Stomach smooth muscle (tissue), 2 donors: ENCODE data around the gene VPS13A.
A peak's percentile ranks its signal among the peaks of the same experiment; 100 is the strongest.

Experiments
- H3K27ac ChIP-seq: one replicate; pipeline ENCODE4 v1.7.0; 2013; ENCODE audit warnings: mild to moderate bottlenecking, low read length, inconsistent platforms
- H3K27me3 ChIP-seq, 2 donors: one replicate each; pipeline ENCODE4 v1.7.0; 2013; ENCODE audit warnings: low read length in 2 of 2; ENCODE audit not compliant: insufficient read depth in 2 of 2, control insufficient read depth in 1 of 2
- H3K36me3 ChIP-seq, 2 donors: one replicate each; pipeline ENCODE4 v1.7.0; 2013; ENCODE audit warnings: low read length in 2 of 2; ENCODE audit not compliant: control insufficient read depth in 2 of 2, insufficient read depth in 2 of 2
- H3K4me1 ChIP-seq: one replicate; pipeline ENCODE4 v1.7.0; 2013; ENCODE audit warnings: low read length; ENCODE audit not compliant: control insufficient read depth, insufficient read depth
- H3K4me3 ChIP-seq, 2 donors: one replicate each; pipeline ENCODE4 v1.7.0; 2013; ENCODE audit warnings: low read length in 2 of 2
- H3K9ac ChIP-seq, 2 donors: one replicate each; pipeline ENCODE4 v1.7.0; 2013; ENCODE audit warnings: low read length in 2 of 2, mild to moderate bottlenecking in 1 of 2
- H3K9me3 ChIP-seq, 2 donors: one replicate each; pipeline ENCODE4 v1.7.0; 2013; ENCODE audit warnings: low read length in 2 of 2; ENCODE audit not compliant: control insufficient read depth in 2 of 2
- donor health status: healthy.
- donor health status: Pancreatic carcinoma.

Gene VPS13A

GRCh38 chr9:77161966-77162365 lies 15.4 kb upstream of the VPS13A start:
- H3K36me3 ChIP-seq, result no peaks in the 10 kb centered on the region
- no peaks in the 10 kb centered on the region for H3K9me3 ChIP-seq
- H3K4me1 ChIP-seq, result no peaks in the 10 kb centered on the region
- no peak overlapping the region for H3K4me3 ChIP-seq
- no peaks in the 10 kb centered on the region for H3K27me3 ChIP-seq
- no peak overlapping the region for H3K27ac ChIP-seq
- no peak overlapping the region for H3K9ac ChIP-seq

- no peaks in the 10 kb centered on the region for H3K4me1 ChIP-seq
- no peaks in the 10 kb centered on the region for H3K9me3 ChIP-seq
- H3K27ac ChIP-seq, result no peak overlapping the region
- no peaks in the 10 kb centered on the region for H3K36me3 ChIP-seq
- H3K27me3 ChIP-seq, result no peaks in the 10 kb centered on the region
- no peak overlapping the region for H3K9ac ChIP-seq
- H3K4me3 ChIP-seq, result no peak overlapping the region
Measured at GRCh38 chr9:77162366-77162765, 15.0 kb upstream of the VPS13A start.

- Histone ChIP-seq H3K4me1 (no peaks in the 10 kb centered on the region), H3K27ac (no peak overlapping the region), H3K4me3 (no peak overlapping the region), H3K27me3 (no peaks in the 10 kb centered on the region), H3K36me3 (no peaks in the 10 kb centered on the region), H3K9ac (no peak overlapping the region), H3K9me3 (no peaks in the 10 kb centered on the region)
Measured at GRCh38 chr9:77163884-77164283, 13.4 kb upstream of the VPS13A start.

- H3K9ac ChIP-seq, result no peak overlapping the region
- no peaks in the 10 kb centered on the region for H3K9me3 ChIP-seq
- H3K27me3 ChIP-seq, result no peaks in the 10 kb centered on the region
- no peak overlapping the region for H3K27ac ChIP-seq
- H3K36me3 ChIP-seq, result no peaks in the 10 kb centered on the region
- no peak overlapping the region for H3K4me3 ChIP-seq
- no peaks in the 10 kb centered on the region for H3K4me1 ChIP-seq
Measured at GRCh38 chr9:77166193-77166592, 11.1 kb upstream of the VPS13A start.

- Histone ChIP-seq H3K4me3 (no peak overlapping the region), H3K36me3 (no peaks in the 10 kb centered on the region), H3K27me3 (no peaks in the 10 kb centered on the region), H3K9ac (no peak overlapping the region), H3K27ac (no peak overlapping the region), H3K4me1 (no peaks in the 10 kb centered on the region), H3K9me3 (no peaks in the 10 kb centered on the region)
Measured at GRCh38 chr9:77170991-77171699, 6.2 kb upstream of the VPS13A start.

- Histone ChIP-seq H3K36me3 (no peaks in the 10 kb centered on the region), H3K9me3 (no peaks in the 10 kb centered on the region), H3K4me3 (no peak overlapping the region), H3K9ac (no peak overlapping the region), H3K4me1 (peaks cover 8% of the 10 kb centered on the region), H3K27ac (no peak overlapping the region), H3K27me3 (no peaks in the 10 kb centered on the region)
Measured at GRCh38 chr9:77175151-77175550, 2.2 kb upstream of the VPS13A start.

- Histone ChIP-seq H3K4me3 (no peak overlapping the region), H3K27me3 (no peaks in the 10 kb centered on the region), H3K9ac (no peak overlapping the region), H3K36me3 (no peaks in the 10 kb centered on the region), H3K9me3 (no peaks in the 10 kb centered on the region), H3K4me1 (peaks cover 8% of the 10 kb centered on the region), H3K27ac (no peak overlapping the region)
Measured at GRCh38 chr9:77176106-77176505, 1.2 kb upstream of the VPS13A start.

GRCh38 chr9:77176686-77177142 lies 620 bp upstream of the VPS13A start:
- Histone ChIP-seq H3K36me3 (no peaks in the 10 kb centered on the region), H3K4me1 (peaks cover 8% of the 10 kb centered on the region), H3K27me3 (no peaks in the 10 kb centered on the region), H3K9ac (peak overlapping the region in 1 of 2 donors; percentile 77), H3K9me3 (no peaks in the 10 kb centered on the region), H3K27ac (peak overlapping the region; percentile 53), H3K4me3 (peak overlapping the region; percentile 90)

GRCh38 chr9:77177894-77178794 lies 810 bp downstream of the VPS13A start:
- Histone ChIP-seq H3K9me3 (no peaks in the 10 kb centered on the region), H3K36me3 (no peaks in the 10 kb centered on the region), H3K9ac (peak overlapping the region; percentile 77 to 81), H3K27ac (peak overlapping the region; percentile 62), H3K4me3 (peak overlapping the region; percentile 90), H3K4me1 (peaks cover 8% of the 10 kb centered on the region), H3K27me3 (no peaks in the 10 kb centered on the region)

GRCh38 chr9:77180056-77180455 lies 2.7 kb downstream of the VPS13A start:
- H3K9me3 ChIP-seq, result no peaks in the 10 kb centered on the region
- no peak overlapping the region for H3K9ac ChIP-seq
- H3K4me1 ChIP-seq, result peaks cover 8% of the 10 kb centered on the region
- H3K27me3 ChIP-seq, result no peaks in the 10 kb centered on the region
- no peaks in the 10 kb centered on the region for H3K36me3 ChIP-seq
- H3K4me3 ChIP-seq, result no peak overlapping the region
- H3K27ac ChIP-seq, result no peak overlapping the region

- Histone ChIP-seq H3K27ac (no peak overlapping the region), H3K9me3 (no peaks in the 10 kb centered on the region), H3K4me3 (no peak overlapping the region), H3K4me1 (peaks cover 4% of the 10 kb centered on the region), H3K9ac (no peak overlapping the region), H3K36me3 (no peaks in the 10 kb centered on the region), H3K27me3 (no peaks in the 10 kb centered on the region)
Measured at GRCh38 chr9:77183581-77183980, 6.2 kb downstream of the VPS13A start.
